GM23338 (cell line): ENCODE measurements around the gene BEST1. TPM values are rescaled to one million over a fixed set of nuclear protein-coding genes. Genes with fewer than 3 reads are reported as not detected.

Experiments used
- ATAC-seq: fragments of 200-7000 bp; cut with Tn5 transposase; 3 replicates; pipeline ENCODE4 v1.9.1; 2020
- DNase-seq: peaks from one replicate; pipeline ENCODE4 v3.0.0-alpha.2; 2015; ENCODE audit warnings: low spot score
- H2AFZ ChIP-seq: fragments of 200-600 bp; sonication (generic); 2 replicates; pipeline ENCODE4 v1.8.0; 2016; ENCODE audit warnings: antibody characterized with exemption, mild to moderate bottlenecking, moderate library complexity
- H3F3A ChIP-seq: fragments of 200-600 bp; sonication (generic); replicated peaks from 2 replicates; pipeline ENCODE4 v1.8.0; 2017; ENCODE audit warnings: antibody characterized with exemption, mixed run types, low read depth
- H3K27ac ChIP-seq: fragments of 200-600 bp; sonication (generic); 2 replicates; pipeline ENCODE4 v1.6.1; 2016; ENCODE audit warnings: low read depth
- H3K27me3 ChIP-seq: fragments of 200-600 bp; sonication (generic); 2 replicates; pipeline ENCODE4 v1.8.0; 2016; ENCODE audit warnings: mild to moderate bottlenecking, mixed run types, moderate library complexity; ENCODE audit not compliant: insufficient read depth
- H3K36me3 ChIP-seq: fragments of 200-600 bp; sonication (generic); 2 replicates; pipeline ENCODE4 v1.8.0; 2016; ENCODE audit warnings: mild to moderate bottlenecking; ENCODE audit not compliant: insufficient read depth
- H3K4me1 ChIP-seq: fragments of 200-600 bp; sonication (generic); 2 replicates; pipeline ENCODE4 v1.8.0; 2016; ENCODE audit warnings: mild to moderate bottlenecking, moderate library complexity; ENCODE audit not compliant: insufficient read depth
- H3K4me2 ChIP-seq: fragments of 200-600 bp; sonication (generic); 2 replicates; pipeline ENCODE4 v1.7.1; 2017; ENCODE audit warnings: mixed run types
- H3K4me3 ChIP-seq: fragments of 200-600 bp; sonication (generic); 2 replicates; pipeline ENCODE4 v1.6.1; 2016; ENCODE audit warnings: mixed run types
- H3K79me2 ChIP-seq: fragments of 200-600 bp; sonication (generic); replicated peaks from 2 replicates; pipeline ENCODE4 v1.8.0; 2017; ENCODE audit warnings: mild to moderate bottlenecking; ENCODE audit not compliant: insufficient read depth
- H3K9me2 ChIP-seq: fragments of 200-600 bp; sonication (generic); 2 replicates; pipeline ENCODE4 v1.8.0; 2017; ENCODE audit not compliant: insufficient read depth
- H4K20me1 ChIP-seq: fragments of 200-600 bp; sonication (generic); replicated peaks from 2 replicates; pipeline ENCODE4 v1.8.0; 2017; ENCODE audit warnings: mild to moderate bottlenecking; ENCODE audit not compliant: insufficient read depth
- H3K27ac Mint-ChIP-seq: 2 replicates; pipeline ENCODE4 v1.8.0; 2020; ENCODE audit warnings: inconsistent platforms, mild to moderate bottlenecking, moderate library complexity, mixed read lengths
- H3K27me3 Mint-ChIP-seq: 3 replicates; pipeline ENCODE4 v1.8.0; 2022; ENCODE audit warnings: low read depth, mild to moderate bottlenecking, moderate library complexity, mixed read lengths, inconsistent platforms; ENCODE audit not compliant: insufficient read depth, poor library complexity
- H3K36me3 Mint-ChIP-seq: 3 replicates; pipeline ENCODE4 v1.8.0; 2021; ENCODE audit warnings: low read depth, mild to moderate bottlenecking, inconsistent platforms, moderate library complexity, mixed read lengths
- H3K4me1 Mint-ChIP-seq: 3 replicates; pipeline ENCODE4 v1.8.0; 2020; ENCODE audit warnings: mild to moderate bottlenecking, inconsistent platforms, mixed read lengths
- H3K4me3 Mint-ChIP-seq: 3 replicates; pipeline ENCODE4 v1.8.0; 2021; ENCODE audit warnings: moderate library complexity, mild to moderate bottlenecking, inconsistent platforms, mixed read lengths
- H3K9me3 Mint-ChIP-seq: 3 replicates; pipeline ENCODE4 v1.8.0; 2020; ENCODE audit warnings: moderate library complexity, mild to moderate bottlenecking, inconsistent platforms, mixed read lengths
- EZH2 ChIP-seq: fragments of 200-600 bp; sonication (generic); IDR thresholded peaks from one replicate; pipeline ENCODE4 v1.8.0; 2017; ENCODE audit warnings: antibody characterized with exemption, mild to moderate bottlenecking, low read depth; ENCODE audit not compliant: unreplicated experiment
- JUNB ChIP-seq: IDR thresholded peaks from one replicate; pipeline ENCODE4 v1.6.1; 2016; ENCODE audit warnings: antibody characterized with exemption; ENCODE audit not compliant: unreplicated experiment
- NANOG ChIP-seq: IDR thresholded peaks from 2 replicates; pipeline ENCODE4 v1.6.1; 2016; ENCODE audit warnings: antibody characterized with exemption, borderline replicate concordance
- POLR2AphosphoS5 ChIP-seq: IDR thresholded peaks from 2 replicates; pipeline ENCODE4 v1.6.1; 2016; ENCODE audit warnings: antibody characterized with exemption, low read depth
- STAT1 ChIP-seq: IDR thresholded peaks from one replicate; pipeline ENCODE4 v1.6.1; 2016; ENCODE audit warnings: antibody characterized with exemption; ENCODE audit not compliant: unreplicated experiment
- polyA plus RNA-seq: library from polyadenylated mRNA; unstranded; fragments of >200 nt; fragmentation: Nextera tagmentation; extraction: Ambion mirVana; gene quantifications from 2 replicates; pipeline ENCODE4 v1.2.1, GENCODE V29; 2016
- total RNA-seq: library from RNA; depleted of rRNA; stranded (reverse); fragments of >200 nt; shearing (Covaris generic); gene quantifications from 2 replicates; pipeline ENCODE4 v1.2.3, GENCODE V29; 2014
- TF ChIP-seq, protein P1 (sequence below), 2 experiments: fragments of 200-600 bp in 1 of 2; sonication (generic) in 1 of 2; conservative IDR thresholded peaks; 2 replicates each; pipeline versions ENCODE4 v1.5.1 to v1.6.1; 2016 to 2017; ENCODE audit warnings: antibody characterized with exemption in 2 of 2, low read depth in 2 of 2, mild to moderate bottlenecking in 2 of 2, moderate library complexity in 1 of 2
- TF ChIP-seq, protein P2 (sequence below): IDR thresholded peaks from one replicate; pipeline ENCODE4 v1.6.1; 2018; ENCODE audit warnings: antibody characterized with exemption; ENCODE audit not compliant: unreplicated experiment
- TF ChIP-seq, protein P3 (sequence below): IDR thresholded peaks from 2 replicates; pipeline ENCODE4 v1.6.1; 2016; ENCODE audit warnings: antibody characterized with exemption
- TF ChIP-seq, protein P4 (sequence below): fragments of 250-450 bp; sonication (Bioruptor Pico); IDR thresholded peaks from 2 replicates; pipeline ENCODE4 v1.5.0; 2020; ENCODE audit warnings: mild to moderate bottlenecking, moderate library complexity

The BEST1 gene
- total and polyA plus RNA-seq, 2 experiments from 2014 or later: 0.35 to 0.44 TPM

DNA sequence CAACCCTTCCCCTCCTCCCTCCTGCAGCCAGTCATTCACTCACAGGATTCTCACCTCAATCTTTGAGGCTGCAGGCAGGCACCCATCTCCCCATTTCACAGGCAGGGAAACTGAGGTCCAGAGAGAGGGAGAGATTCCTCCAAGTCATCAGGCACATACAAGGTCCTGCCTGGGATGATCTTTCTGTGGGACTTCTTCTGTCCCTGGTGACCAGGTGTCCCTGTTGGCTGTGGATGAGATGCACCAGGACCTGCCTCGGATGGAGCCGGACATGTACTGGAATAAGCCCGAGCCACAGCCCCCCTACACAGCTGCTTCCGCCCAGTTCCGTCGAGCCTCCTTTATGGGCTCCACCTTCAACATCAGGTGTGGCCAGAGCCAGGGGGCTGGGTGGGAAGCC lies 9.5 kb downstream of the BEST1 start:
- no peaks in the 10 kb centered on the region for H3K9me2 ChIP-seq
- ATAC-seq (no peak), DNase-seq (no peak)
- Mint-ChIP-seq H3K9me3 (peaks cover 2% of the 10 kb centered on the region; the same call in 2 of the 3 replicates), H3K4me1 (peaks cover 1% of the 10 kb centered on the region; the same call in 1 of the 3 replicates), H3K27ac (no peak overlapping the region), H3K36me3 (peaks cover 26% of the 10 kb centered on the region), H3K27me3 (peaks cover 32% of the 10 kb centered on the region), H3K4me3 (no peak overlapping the region)
- TF ChIP-seq NANOG: no peak
- no peak for TF ChIP-seq POLR2AphosphoS5
- TF ChIP-seq, protein P1, sequence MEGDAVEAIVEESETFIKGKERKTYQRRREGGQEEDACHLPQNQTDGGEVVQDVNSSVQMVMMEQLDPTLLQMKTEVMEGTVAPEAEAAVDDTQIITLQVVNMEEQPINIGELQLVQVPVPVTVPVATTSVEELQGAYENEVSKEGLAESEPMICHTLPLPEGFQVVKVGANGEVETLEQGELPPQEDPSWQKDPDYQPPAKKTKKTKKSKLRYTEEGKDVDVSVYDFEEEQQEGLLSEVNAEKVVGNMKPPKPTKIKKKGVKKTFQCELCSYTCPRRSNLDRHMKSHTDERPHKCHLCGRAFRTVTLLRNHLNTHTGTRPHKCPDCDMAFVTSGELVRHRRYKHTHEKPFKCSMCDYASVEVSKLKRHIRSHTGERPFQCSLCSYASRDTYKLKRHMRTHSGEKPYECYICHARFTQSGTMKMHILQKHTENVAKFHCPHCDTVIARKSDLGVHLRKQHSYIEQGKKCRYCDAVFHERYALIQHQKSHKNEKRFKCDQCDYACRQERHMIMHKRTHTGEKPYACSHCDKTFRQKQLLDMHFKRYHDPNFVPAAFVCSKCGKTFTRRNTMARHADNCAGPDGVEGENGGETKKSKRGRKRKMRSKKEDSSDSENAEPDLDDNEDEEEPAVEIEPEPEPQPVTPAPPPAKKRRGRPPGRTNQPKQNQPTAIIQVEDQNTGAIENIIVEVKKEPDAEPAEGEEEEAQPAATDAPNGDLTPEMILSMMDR (conservative IDR thresholded peaks at IDR 0.05; ENCODE audit: low read depth in 2 of 2): no peak
- TF ChIP-seq, protein P2, sequence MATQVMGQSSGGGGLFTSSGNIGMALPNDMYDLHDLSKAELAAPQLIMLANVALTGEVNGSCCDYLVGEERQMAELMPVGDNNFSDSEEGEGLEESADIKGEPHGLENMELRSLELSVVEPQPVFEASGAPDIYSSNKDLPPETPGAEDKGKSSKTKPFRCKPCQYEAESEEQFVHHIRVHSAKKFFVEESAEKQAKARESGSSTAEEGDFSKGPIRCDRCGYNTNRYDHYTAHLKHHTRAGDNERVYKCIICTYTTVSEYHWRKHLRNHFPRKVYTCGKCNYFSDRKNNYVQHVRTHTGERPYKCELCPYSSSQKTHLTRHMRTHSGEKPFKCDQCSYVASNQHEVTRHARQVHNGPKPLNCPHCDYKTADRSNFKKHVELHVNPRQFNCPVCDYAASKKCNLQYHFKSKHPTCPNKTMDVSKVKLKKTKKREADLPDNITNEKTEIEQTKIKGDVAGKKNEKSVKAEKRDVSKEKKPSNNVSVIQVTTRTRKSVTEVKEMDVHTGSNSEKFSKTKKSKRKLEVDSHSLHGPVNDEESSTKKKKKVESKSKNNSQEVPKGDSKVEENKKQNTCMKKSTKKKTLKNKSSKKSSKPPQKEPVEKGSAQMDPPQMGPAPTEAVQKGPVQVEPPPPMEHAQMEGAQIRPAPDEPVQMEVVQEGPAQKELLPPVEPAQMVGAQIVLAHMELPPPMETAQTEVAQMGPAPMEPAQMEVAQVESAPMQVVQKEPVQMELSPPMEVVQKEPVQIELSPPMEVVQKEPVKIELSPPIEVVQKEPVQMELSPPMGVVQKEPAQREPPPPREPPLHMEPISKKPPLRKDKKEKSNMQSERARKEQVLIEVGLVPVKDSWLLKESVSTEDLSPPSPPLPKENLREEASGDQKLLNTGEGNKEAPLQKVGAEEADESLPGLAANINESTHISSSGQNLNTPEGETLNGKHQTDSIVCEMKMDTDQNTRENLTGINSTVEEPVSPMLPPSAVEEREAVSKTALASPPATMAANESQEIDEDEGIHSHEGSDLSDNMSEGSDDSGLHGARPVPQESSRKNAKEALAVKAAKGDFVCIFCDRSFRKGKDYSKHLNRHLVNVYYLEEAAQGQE: no peak
- TF ChIP-seq JUNB: no peak
- TF ChIP-seq, protein P3, sequence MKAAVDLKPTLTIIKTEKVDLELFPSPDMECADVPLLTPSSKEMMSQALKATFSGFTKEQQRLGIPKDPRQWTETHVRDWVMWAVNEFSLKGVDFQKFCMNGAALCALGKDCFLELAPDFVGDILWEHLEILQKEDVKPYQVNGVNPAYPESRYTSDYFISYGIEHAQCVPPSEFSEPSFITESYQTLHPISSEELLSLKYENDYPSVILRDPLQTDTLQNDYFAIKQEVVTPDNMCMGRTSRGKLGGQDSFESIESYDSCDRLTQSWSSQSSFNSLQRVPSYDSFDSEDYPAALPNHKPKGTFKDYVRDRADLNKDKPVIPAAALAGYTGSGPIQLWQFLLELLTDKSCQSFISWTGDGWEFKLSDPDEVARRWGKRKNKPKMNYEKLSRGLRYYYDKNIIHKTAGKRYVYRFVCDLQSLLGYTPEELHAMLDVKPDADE: no peak
- TF ChIP-seq STAT1: no peak
- TF ChIP-seq, protein P4, sequence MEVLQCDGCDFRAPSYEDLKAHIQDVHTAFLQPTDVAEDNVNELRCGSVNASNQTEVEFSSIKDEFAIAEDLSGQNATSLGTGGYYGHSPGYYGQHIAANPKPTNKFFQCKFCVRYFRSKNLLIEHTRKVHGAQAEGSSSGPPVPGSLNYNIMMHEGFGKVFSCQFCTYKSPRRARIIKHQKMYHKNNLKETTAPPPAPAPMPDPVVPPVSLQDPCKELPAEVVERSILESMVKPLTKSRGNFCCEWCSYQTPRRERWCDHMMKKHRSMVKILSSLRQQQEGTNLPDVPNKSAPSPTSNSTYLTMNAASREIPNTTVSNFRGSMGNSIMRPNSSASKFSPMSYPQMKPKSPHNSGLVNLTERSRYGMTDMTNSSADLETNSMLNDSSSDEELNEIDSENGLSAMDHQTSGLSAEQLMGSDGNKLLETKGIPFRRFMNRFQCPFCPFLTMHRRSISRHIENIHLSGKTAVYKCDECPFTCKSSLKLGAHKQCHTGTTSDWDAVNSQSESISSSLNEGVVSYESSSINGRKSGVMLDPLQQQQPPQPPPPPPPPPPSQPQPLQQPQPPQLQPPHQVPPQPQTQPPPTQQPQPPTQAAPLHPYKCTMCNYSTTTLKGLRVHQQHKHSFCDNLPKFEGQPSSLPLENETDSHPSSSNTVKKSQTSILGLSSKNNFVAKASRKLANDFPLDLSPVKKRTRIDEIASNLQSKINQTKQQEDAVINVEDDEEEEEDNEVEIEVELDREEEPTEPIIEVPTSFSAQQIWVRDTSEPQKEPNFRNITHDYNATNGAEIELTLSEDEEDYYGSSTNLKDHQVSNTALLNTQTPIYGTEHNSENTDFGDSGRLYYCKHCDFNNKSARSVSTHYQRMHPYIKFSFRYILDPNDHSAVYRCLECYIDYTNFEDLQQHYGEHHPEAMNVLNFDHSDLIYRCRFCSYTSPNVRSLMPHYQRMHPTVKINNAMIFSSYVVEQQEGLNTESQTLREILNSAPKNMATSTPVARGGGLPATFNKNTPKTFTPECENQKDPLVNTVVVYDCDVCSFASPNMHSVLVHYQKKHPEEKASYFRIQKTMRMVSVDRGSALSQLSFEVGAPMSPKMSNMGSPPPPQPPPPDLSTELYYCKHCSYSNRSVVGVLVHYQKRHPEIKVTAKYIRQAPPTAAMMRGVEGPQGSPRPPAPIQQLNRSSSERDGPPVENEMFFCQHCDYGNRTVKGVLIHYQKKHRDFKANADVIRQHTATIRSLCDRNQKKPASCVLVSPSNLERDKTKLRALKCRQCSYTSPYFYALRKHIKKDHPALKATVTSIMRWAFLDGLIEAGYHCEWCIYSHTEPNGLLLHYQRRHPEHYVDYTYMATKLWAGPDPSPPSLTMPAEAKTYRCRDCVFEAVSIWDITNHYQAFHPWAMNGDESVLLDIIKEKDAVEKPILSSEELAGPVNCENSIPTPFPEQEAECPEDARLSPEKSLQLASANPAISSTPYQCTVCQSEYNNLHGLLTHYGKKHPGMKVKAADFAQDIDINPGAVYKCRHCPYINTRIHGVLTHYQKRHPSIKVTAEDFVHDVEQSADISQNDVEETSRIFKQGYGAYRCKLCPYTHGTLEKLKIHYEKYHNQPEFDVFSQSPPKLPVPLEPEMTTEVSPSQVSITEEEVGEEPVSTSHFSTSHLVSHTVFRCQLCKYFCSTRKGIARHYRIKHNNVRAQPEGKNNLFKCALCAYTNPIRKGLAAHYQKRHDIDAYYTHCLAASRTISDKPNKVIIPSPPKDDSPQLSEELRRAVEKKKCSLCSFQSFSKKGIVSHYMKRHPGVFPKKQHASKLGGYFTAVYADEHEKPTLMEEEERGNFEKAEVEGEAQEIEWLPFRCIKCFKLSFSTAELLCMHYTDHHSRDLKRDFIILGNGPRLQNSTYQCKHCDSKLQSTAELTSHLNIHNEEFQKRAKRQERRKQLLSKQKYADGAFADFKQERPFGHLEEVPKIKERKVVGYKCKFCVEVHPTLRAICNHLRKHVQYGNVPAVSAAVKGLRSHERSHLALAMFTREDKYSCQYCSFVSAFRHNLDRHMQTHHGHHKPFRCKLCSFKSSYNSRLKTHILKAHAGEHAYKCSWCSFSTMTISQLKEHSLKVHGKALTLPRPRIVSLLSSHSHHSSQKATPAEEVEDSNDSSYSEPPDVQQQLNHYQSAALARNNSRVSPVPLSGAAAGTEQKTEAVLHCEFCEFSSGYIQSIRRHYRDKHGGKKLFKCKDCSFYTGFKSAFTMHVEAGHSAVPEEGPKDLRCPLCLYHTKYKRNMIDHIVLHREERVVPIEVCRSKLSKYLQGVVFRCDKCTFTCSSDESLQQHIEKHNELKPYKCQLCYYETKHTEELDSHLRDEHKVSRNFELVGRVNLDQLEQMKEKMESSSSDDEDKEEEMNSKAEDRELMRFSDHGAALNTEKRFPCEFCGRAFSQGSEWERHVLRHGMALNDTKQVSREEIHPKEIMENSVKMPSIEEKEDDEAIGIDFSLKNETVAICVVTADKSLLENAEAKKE: no peak
- no peak for TF ChIP-seq EZH2
- H3K27ac ChIP-seq: no peak overlapping the region
- H2AFZ ChIP-seq: no peak overlapping the region
- peaks cover 3% of the 10 kb centered on the region; the same call in 1 of the 2 replicates for H3K27me3 ChIP-seq
- no peak overlapping the region for H3K4me2 ChIP-seq
- H3F3A ChIP-seq: peaks cover 16% of the 10 kb centered on the region
- peaks cover under 1% of the 10 kb centered on the region; the same call in 1 of the 2 replicates for H3K79me2 ChIP-seq
- no peak overlapping the region for H3K4me3 ChIP-seq
- peaks cover under 1% of the 10 kb centered on the region; the same call in 1 of the 2 replicates for H3K4me1 ChIP-seq
- H4K20me1 ChIP-seq: peaks cover 10% of the 10 kb centered on the region
- peaks cover 10% of the 10 kb centered on the region for H3K36me3 ChIP-seq
